ENCODE data around the gene TMEM88. TPM values are rescaled to one million over a fixed set of nuclear protein-coding genes. Genes with fewer than 3 reads are reported as not detected.

Gene TMEM88
- total RNA-seq, 2 experiments from 2014 or later = 0.41 to 4.0 TPM

DNA sequence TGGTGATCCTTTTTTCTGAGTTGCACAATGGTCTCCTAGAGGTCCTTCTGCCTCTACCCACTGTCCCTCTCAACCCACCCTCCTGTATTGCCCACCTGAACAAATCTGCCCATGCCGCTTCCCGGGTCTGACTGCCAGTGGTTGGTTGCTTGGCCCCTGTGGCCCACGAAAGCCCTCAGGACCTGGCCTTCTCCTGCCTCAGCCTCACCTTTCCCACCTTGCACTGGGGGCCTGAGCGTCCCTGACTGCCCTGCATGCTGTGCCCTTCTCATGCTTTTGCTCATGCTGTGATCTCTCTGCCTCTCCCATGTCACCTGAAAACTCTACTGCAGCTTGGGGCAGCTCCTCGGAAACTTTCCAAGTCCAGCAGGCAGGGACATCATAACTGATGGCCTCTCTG is 34.6 kb upstream of the TMEM88 start:
- H4K20me1 ChIP-seq (ENCODE audit: insufficient read depth, low read length) = no peaks in the 10 kb centered on the region
- no peaks in the 10 kb centered on the region for H3K9me3 ChIP-seq (ENCODE audit: low read length)
- no peaks in the 10 kb centered on the region for H3K36me3 ChIP-seq (ENCODE audit: insufficient read depth, low read length)
- H3K4me1 ChIP-seq (ENCODE audit: insufficient read depth, low read length, poor library complexity, severe bottlenecking) = no peaks in the 10 kb centered on the region
- ChIA-PET POLR2A (interaction anchor here (0.6 kb wide), 1 partner anchor 100 kb away, joined by 3 read pairs; no protein-coding TSS in a partner anchor), CTCF (ENCODE audit: unreplicated experiment) (no interaction called here)
- no peaks in the 10 kb centered on the region for H3K9me2 ChIP-seq (ENCODE audit: insufficient read depth, low read length)
- BruUV-seq (replicated peaks) = no TSS peak
- TF ChIP-seq EZH2phosphoT487 (IDR thresholded peaks at IDR 0.05; ENCODE audit: borderline replicate concordance, low read depth, low read length) = no peak
- TF ChIP-seq, protein P1, sequence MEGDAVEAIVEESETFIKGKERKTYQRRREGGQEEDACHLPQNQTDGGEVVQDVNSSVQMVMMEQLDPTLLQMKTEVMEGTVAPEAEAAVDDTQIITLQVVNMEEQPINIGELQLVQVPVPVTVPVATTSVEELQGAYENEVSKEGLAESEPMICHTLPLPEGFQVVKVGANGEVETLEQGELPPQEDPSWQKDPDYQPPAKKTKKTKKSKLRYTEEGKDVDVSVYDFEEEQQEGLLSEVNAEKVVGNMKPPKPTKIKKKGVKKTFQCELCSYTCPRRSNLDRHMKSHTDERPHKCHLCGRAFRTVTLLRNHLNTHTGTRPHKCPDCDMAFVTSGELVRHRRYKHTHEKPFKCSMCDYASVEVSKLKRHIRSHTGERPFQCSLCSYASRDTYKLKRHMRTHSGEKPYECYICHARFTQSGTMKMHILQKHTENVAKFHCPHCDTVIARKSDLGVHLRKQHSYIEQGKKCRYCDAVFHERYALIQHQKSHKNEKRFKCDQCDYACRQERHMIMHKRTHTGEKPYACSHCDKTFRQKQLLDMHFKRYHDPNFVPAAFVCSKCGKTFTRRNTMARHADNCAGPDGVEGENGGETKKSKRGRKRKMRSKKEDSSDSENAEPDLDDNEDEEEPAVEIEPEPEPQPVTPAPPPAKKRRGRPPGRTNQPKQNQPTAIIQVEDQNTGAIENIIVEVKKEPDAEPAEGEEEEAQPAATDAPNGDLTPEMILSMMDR (conservative IDR thresholded peaks at IDR 0.05; ENCODE audit: low read length) = no peak
- no peak overlapping the region for H3K4me2 ChIP-seq (ENCODE audit: low read length)
- H2AFZ ChIP-seq (ENCODE audit: low read length) = no peak overlapping the region
- intact Hi-C loops (cut with micrococcal nuclease; ENCODE audit: unreplicated experiment) = loop anchor here (10.0 kb wide), 1 partner anchor 225 kb away; no protein-coding TSS in a partner anchor
- H3K79me2 ChIP-seq (ENCODE audit: insufficient read depth, low read depth, low read length) = no peaks in the 10 kb centered on the region
- no peak overlapping the region for H3K27ac ChIP-seq (ENCODE audit: low read depth, low read length, poor library complexity, severe bottlenecking)
- no peak overlapping the region for H3K4me3 ChIP-seq (ENCODE audit: low read depth, low read length, poor library complexity, severe bottlenecking)
- DNase-seq (ENCODE audit: low spot score) = no peak

DNA sequence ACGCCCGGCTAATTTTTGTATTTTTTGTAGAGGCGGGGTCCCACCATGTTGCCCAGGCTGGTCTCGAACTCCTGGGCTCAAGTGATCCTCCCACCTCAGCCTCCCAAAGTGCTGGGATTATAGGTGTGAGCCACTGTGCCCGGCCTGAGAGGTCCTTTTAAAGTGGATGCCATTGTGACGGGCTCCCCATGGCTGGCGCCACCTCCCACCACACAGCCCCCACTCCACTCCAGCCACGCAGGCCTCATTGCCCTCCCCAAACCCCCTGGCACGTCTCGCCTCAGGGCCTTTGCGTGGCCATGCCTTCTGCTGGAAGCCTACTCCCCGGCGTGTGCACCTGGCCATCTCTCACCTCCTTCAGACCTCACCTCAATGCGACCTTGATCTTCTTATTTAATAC is 32.7 kb upstream of the TMEM88 start:
- Histone ChIP-seq H3K4me2 (ENCODE audit: low read length) (no peak overlapping the region), H4K20me1 (ENCODE audit: insufficient read depth, low read length) (no peaks in the 10 kb centered on the region), H2AFZ (ENCODE audit: low read length) (no peak overlapping the region), H3K27ac (ENCODE audit: low read depth, low read length, poor library complexity, severe bottlenecking) (no peak overlapping the region), H3K9me3 (ENCODE audit: low read length) (no peaks in the 10 kb centered on the region), H3K79me2 (ENCODE audit: insufficient read depth, low read depth, low read length) (no peaks in the 10 kb centered on the region), H3K9me2 (ENCODE audit: insufficient read depth, low read length) (no peaks in the 10 kb centered on the region), H3K36me3 (ENCODE audit: insufficient read depth, low read length) (no peaks in the 10 kb centered on the region), H3K4me1 (ENCODE audit: insufficient read depth, low read length, poor library complexity, severe bottlenecking) (no peaks in the 10 kb centered on the region), H3K4me3 (ENCODE audit: low read depth, low read length, poor library complexity, severe bottlenecking) (no peak overlapping the region)
- TF ChIP-seq, protein P1 (conservative IDR thresholded peaks at IDR 0.05; ENCODE audit: low read length) = no peak
- no peak for TF ChIP-seq EZH2phosphoT487 (IDR thresholded peaks at IDR 0.05; ENCODE audit: borderline replicate concordance, low read depth, low read length)
- intact Hi-C loops (cut with micrococcal nuclease; ENCODE audit: unreplicated experiment) = loop anchor here (1.0 to 10.0 kb wide), 4 partner anchors 29 to 223 kb away; partner anchors contain the start of gene NAA38
- CTCF ChIA-PET (ENCODE audit: unreplicated experiment) = no interaction called here
- POLR2A ChIA-PET = no interaction called here
- BruUV-seq (replicated peaks) = no TSS peak
- no peak for DNase-seq (ENCODE audit: low spot score)

DNA sequence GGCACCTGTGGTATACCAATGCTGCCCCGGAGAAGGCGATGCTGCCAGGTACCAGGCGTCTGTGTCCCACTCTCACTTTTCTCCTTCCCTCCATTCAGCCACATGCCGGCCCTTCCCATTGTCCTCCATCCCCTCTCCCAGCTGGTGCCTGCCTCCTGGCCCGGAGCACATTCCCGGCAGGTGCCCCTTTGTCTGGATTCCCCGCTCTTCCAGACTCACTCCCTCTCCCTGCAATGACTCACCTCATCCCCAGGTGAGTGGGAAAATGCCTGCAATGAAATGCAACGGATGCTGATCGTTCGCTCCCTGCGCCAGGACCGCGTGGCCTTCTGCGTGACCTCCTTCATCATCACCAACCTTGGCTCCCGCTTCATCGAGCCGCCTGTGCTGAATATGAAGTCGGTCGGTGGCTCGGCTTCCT is 31.3 kb upstream of the TMEM88 start:
- no peaks in the 10 kb centered on the region for H3K36me3 ChIP-seq (ENCODE audit: insufficient read depth, low read length)
- H3K9me2 ChIP-seq (ENCODE audit: insufficient read depth, low read length) = no peaks in the 10 kb centered on the region
- ChIA-PET CTCF (ENCODE audit: unreplicated experiment) (no interaction called here), POLR2A (no interaction called here)
- no peaks in the 10 kb centered on the region for H3K9me3 ChIP-seq (ENCODE audit: low read length)
- TF ChIP-seq, protein P1 (conservative IDR thresholded peaks at IDR 0.05; ENCODE audit: low read length) = no peak
- TF ChIP-seq EZH2phosphoT487 (IDR thresholded peaks at IDR 0.05; ENCODE audit: borderline replicate concordance, low read depth, low read length) = no peak
- no peaks in the 10 kb centered on the region for H4K20me1 ChIP-seq (ENCODE audit: insufficient read depth, low read length)
- H3K4me3 ChIP-seq (ENCODE audit: low read depth, low read length, poor library complexity, severe bottlenecking) = no peak overlapping the region
- H2AFZ ChIP-seq (ENCODE audit: low read length) = no peak overlapping the region
- no peaks in the 10 kb centered on the region for H3K79me2 ChIP-seq (ENCODE audit: insufficient read depth, low read depth, low read length)
- BruUV-seq (replicated peaks) = no TSS peak
- intact Hi-C loops (cut with micrococcal nuclease; ENCODE audit: unreplicated experiment) = loop anchor here (2.0 to 10.0 kb wide), 2 partner anchors 165 to 221 kb away; no protein-coding TSS in a partner anchor
- H3K4me1 ChIP-seq (ENCODE audit: insufficient read depth, low read length, poor library complexity, severe bottlenecking) = no peaks in the 10 kb centered on the region
- H3K27ac ChIP-seq (ENCODE audit: low read depth, low read length, poor library complexity, severe bottlenecking) = no peak overlapping the region
- no peak for DNase-seq (ENCODE audit: low spot score)
- H3K4me2 ChIP-seq (ENCODE audit: low read length) = no peak overlapping the region
